GM12878 (cell line): ENCODE measurements around the gene RALGAPB.

Experiments used
- BCL3 ChIP-seq: IDR thresholded peaks from 2 replicates; pipeline ENCODE4 v1.6.1; 2011; ENCODE audit warnings: borderline replicate concordance, low read depth, mild to moderate bottlenecking, moderate library complexity, low read length; ENCODE audit not compliant: insufficient read depth, poor library complexity, severe bottlenecking
- EZH2 ChIP-seq: IDR thresholded peaks from 2 replicates; pipeline ENCODE4 v1.6.1; 2012; ENCODE audit warnings: low read depth, mild to moderate bottlenecking, control low read depth, inconsistent platforms, low read length, borderline replicate concordance; ENCODE audit not compliant: control insufficient read depth
- NFXL1 ChIP-seq: fragments of 450-650 bp; IDR thresholded peaks from 2 replicates; pipeline ENCODE4 v1.6.1; 2017; ENCODE audit warnings: antibody characterized with exemption, mild to moderate bottlenecking, borderline replicate concordance
- SP1 ChIP-seq: IDR thresholded peaks from one replicate; pipeline ENCODE4 v1.6.1; 2011; ENCODE audit warnings: low read depth, low read length
- YY1 ChIP-seq: IDR thresholded peaks from 2 replicates; pipeline ENCODE4 v1.6.1; 2011; ENCODE audit warnings: low read depth, mild to moderate bottlenecking, low read length
- TF ChIP-seq, protein P1 (sequence below), 3 experiments: IDR thresholded peaks in 2 of 3; conservative IDR thresholded peaks in 1 of 3; 2 replicates each; pipeline ENCODE4 v1.5.1; 2011; ENCODE audit warnings: low read depth in 3 of 3, low read length in 3 of 3, mild to moderate bottlenecking in 3 of 3, control low read depth in 2 of 3, moderate library complexity in 2 of 3, inconsistent platforms in 1 of 3, mixed read lengths in 1 of 3; ENCODE audit not compliant: control insufficient read depth in 2 of 3, insufficient read depth in 1 of 3; ENCODE audit errors: extremely low read depth in 1 of 3
- TF ChIP-seq, protein P2 (sequence below): IDR thresholded peaks from 2 replicates; pipeline ENCODE4 v1.6.1; 2011; ENCODE audit warnings: low read depth, low read length, improper control_type of control experiment, borderline replicate concordance
- TF ChIP-seq, protein P3 (sequence below): IDR thresholded peaks from 2 replicates; pipeline ENCODE4 v1.6.1; 2012; ENCODE audit warnings: mild to moderate bottlenecking, low read depth, low read length

GRCh38 chr20:38504368-38505090, 31.9 kb downstream of the RALGAPB start:
- TF ChIP-seq YY1, result no peak
- no peak for TF ChIP-seq EZH2
- no peak for TF ChIP-seq BCL3
- no peak for TF ChIP-seq SP1
- TF ChIP-seq, protein P1, sequence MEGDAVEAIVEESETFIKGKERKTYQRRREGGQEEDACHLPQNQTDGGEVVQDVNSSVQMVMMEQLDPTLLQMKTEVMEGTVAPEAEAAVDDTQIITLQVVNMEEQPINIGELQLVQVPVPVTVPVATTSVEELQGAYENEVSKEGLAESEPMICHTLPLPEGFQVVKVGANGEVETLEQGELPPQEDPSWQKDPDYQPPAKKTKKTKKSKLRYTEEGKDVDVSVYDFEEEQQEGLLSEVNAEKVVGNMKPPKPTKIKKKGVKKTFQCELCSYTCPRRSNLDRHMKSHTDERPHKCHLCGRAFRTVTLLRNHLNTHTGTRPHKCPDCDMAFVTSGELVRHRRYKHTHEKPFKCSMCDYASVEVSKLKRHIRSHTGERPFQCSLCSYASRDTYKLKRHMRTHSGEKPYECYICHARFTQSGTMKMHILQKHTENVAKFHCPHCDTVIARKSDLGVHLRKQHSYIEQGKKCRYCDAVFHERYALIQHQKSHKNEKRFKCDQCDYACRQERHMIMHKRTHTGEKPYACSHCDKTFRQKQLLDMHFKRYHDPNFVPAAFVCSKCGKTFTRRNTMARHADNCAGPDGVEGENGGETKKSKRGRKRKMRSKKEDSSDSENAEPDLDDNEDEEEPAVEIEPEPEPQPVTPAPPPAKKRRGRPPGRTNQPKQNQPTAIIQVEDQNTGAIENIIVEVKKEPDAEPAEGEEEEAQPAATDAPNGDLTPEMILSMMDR (IDR thresholded peaks at IDR 0.05 in 2 of 3, conservative IDR thresholded peaks at IDR 0.05 in 1 of 3; ENCODE audit: control insufficient read depth in 2 of 3, extremely low read depth in 1 of 3, insufficient read depth in 1 of 3, low read depth in 3 of 3, low read length in 3 of 3), result no peak
- TF ChIP-seq, protein P2, sequence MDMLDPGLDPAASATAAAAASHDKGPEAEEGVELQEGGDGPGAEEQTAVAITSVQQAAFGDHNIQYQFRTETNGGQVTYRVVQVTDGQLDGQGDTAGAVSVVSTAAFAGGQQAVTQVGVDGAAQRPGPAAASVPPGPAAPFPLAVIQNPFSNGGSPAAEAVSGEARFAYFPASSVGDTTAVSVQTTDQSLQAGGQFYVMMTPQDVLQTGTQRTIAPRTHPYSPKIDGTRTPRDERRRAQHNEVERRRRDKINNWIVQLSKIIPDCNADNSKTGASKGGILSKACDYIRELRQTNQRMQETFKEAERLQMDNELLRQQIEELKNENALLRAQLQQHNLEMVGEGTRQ, result no peak
- TF ChIP-seq, protein P3, sequence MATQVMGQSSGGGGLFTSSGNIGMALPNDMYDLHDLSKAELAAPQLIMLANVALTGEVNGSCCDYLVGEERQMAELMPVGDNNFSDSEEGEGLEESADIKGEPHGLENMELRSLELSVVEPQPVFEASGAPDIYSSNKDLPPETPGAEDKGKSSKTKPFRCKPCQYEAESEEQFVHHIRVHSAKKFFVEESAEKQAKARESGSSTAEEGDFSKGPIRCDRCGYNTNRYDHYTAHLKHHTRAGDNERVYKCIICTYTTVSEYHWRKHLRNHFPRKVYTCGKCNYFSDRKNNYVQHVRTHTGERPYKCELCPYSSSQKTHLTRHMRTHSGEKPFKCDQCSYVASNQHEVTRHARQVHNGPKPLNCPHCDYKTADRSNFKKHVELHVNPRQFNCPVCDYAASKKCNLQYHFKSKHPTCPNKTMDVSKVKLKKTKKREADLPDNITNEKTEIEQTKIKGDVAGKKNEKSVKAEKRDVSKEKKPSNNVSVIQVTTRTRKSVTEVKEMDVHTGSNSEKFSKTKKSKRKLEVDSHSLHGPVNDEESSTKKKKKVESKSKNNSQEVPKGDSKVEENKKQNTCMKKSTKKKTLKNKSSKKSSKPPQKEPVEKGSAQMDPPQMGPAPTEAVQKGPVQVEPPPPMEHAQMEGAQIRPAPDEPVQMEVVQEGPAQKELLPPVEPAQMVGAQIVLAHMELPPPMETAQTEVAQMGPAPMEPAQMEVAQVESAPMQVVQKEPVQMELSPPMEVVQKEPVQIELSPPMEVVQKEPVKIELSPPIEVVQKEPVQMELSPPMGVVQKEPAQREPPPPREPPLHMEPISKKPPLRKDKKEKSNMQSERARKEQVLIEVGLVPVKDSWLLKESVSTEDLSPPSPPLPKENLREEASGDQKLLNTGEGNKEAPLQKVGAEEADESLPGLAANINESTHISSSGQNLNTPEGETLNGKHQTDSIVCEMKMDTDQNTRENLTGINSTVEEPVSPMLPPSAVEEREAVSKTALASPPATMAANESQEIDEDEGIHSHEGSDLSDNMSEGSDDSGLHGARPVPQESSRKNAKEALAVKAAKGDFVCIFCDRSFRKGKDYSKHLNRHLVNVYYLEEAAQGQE, result no peak
- no peak for TF ChIP-seq NFXL1
